Glomerular visceral epithelial cell (primary cell): ENCODE results near the gene FTO.
A peak's percentile ranks its signal among the peaks of the same experiment; 100 is the strongest.

Experiments
- DNase-seq: peaks from one replicate; pipeline ENCODE4 v3.0.0-alpha.2; 2016; ENCODE audit errors: extremely low spot score

The FTO gene

GRCh38 chr16:53711390-53711789 is 7.4 kb downstream of the FTO start:
- DNase-seq = no peak

- no peak for DNase-seq
Measured at GRCh38 chr16:53712065-53712464, 8.1 kb downstream of the FTO start.

DNA sequence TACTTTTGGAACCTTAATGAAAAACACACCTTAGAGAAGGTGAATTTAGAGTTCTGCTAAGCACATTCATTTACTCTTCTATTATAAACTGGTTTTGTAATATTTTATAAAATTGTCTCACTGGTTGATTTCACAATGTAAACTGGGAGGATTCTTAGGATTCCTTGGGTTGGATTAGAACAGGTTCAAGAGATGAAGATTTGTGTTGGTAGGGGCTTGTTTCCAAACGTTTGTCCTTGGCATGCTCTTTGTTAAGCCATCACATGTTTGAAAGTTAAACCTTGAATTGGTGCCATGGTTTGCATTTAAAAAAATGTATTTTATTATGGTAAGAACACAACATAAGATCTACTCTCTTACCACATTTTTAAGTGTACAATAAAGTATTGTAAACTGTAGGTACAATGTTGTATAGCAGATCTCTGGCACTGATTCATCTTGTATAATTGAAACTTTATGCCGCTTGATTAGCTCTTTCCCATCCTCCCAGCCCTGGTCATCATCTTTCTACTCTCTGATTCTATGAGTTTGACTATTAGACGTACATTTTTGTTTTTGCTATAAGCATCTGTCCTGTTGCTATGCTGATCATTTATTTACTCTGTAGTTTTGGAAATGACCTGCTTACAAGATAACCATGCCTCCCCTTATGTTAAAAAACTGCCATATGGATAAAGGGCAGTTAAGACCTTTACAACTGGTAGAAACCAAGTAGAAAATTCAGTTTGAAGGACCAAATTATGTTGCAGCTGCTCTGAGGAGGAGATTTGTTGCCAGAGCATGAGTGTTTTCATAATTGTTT is 9.6 kb downstream of the FTO start:
- DNase-seq = no peak

- DNase-seq = no peak
Measured at GRCh38 chr16:53714205-53715022, 10.5 kb downstream of the FTO start.

DNA sequence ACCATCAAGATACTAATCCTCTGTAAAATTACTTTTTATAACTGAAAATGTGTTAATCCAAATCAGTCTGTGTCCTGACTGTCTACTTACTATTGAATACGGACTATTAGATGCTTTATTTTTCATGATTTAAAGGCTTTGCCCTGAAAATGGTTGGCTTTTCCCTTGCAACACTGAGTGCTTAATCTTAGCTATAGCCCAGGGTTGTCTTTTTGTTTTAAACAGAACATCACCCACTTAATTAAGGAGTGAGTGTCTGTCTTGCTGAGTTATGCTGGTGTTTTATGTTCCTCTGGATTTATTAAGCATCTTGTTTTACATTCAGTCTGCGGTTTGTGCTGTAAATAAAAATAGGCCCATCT is 11.0 kb downstream of the FTO start:
- DNase-seq = no peak

GRCh38 chr16:53717577-53717976 is 13.6 kb downstream of the FTO start:
- DNase-seq = no peak

GRCh38 chr16:53721017-53721416 is 17.1 kb downstream of the FTO start:
- DNase-seq = no peak

GRCh38 chr16:53726625-53727024 is 22.7 kb downstream of the FTO start:
- DNase-seq = peak; percentile 65

- DNase-seq = no peak
Measured at GRCh38 chr16:53730693-53731092, 26.7 kb downstream of the FTO start.

DNA sequence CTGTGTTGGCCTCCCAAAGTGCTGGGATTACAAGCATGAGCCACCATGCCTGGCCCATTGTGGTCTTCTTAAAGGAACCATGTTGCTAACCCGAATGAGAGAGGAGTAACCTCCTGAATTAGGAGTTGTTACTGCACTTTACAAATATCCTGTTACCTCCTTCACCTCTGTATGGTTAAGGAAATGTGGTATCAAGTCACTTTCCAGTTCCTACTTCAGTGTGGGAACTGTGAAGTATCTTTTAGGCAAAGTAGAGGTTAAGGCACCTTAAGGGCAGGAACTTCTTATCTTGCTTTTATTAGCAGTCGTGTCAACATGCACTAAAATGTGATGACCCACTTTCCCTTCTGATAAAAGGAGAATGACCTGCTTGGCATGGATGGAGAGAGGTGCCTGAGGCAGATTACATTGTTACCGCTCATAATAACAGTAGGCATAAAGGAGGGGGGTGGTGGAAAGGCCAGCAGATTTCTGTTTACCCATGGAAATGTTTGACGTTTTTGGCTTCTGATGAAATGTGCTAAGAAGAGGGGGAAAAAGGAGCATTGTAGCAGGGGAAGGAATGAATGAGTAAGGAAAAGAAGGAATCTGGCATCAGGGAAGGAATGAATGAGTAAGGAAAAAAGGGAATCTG is 28.5 kb downstream of the FTO start:
- no peak for DNase-seq

DNA sequence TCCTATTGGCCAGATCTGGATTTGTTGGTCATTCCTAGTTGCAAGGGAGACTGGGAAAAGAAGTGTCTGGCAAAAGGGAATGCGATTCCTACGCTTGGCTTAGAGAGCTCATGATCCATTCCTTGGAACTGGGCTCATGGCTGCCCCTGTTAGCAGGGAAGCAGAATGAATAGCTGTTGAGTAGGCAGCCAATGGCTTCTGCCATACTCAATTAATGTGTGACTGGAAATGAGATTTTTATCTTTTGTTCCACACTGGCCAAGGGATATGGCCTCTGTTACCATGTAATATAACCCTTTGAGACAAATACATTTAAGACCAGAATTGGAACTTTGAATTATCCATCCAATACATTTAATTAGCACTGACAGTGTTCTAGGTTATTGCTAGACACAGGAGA is 31.0 kb downstream of the FTO start:
- DNase-seq = no peak

DNA sequence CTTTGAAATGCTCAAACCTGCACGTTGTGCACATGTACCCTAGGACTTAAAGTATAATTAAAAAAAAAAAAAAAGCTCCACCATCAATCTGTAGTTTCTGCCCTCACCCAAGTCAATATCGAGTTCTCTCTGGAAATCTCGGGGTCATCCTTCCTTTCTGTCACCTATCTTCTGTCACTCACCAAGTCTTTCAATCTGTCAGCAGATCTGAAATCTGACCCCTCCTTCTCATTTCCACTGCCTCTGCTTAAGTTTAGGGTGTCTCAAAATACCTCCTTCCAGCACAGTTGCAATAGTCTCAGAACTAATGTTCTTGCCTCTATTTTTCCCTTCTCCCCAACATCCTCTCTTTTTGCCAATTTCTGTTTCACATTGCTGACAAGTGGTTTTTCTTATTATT is 32.3 kb downstream of the FTO start:
- no peak for DNase-seq

DNA sequence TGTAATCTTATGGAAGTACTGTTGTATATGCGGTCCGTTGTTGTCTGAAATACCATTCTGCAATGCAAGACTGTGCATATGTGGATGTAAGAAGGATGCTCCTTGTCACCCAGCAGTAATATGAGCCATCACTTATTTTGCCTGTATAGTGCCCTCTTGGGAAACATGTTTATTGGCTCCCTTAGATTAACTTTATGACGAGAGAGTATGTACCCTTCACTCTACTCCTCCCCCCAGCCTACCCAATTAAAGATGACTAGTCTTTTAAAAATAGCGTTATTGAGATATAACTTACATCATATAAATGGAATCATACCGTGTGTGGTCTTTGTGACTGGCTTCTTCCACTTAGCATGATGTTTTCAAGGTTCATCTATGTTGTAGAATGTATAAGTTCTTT is 33.6 kb downstream of the FTO start:
- no peak for DNase-seq

DNA sequence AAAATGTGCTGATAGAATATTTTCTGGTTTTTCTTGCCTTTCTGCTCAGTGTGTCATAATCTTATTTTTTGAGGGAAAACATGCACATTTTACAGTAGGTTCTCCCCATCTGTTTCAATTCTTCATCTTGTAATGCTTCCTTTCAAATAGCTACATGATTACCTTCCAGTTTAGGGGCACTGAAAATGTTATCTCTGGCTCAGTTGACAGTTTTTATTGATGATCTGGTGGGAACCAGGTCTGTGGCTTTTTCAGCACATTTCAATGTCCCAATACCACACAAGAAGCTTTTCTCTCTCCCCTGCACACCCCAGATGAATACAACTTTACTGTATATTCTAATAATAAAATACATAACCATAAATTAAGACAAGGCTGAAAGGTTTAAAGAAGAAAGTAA is 36.5 kb downstream of the FTO start:
- DNase-seq = no peak

DNA sequence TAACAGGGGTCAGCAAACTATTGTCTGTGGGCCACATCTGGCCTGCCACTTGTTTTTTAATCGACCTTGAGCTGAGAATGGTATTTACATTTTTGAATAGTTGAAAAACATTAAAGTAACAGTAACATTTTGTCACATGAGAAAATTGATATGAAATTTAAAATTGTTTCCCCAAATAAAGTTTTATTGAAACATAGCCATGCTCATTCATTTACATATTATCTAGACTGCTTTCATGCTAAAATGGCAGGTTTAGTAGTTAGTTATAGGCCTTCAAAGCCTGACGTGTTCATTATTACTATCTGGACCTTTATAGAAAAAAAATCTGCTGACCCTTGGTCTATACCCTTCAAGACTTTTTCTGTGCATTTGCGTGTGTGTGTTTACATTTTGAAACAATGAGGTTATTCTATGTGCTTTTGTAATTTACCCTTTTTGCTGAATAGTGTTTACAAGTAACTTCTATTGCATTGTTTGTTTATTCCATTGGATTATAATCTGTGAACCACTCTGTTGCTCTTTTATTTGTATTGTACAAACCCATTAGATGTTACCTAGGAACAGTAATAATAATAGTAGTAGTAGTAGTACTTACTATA is 37.1 kb downstream of the FTO start:
- DNase-seq = no peak

DNA sequence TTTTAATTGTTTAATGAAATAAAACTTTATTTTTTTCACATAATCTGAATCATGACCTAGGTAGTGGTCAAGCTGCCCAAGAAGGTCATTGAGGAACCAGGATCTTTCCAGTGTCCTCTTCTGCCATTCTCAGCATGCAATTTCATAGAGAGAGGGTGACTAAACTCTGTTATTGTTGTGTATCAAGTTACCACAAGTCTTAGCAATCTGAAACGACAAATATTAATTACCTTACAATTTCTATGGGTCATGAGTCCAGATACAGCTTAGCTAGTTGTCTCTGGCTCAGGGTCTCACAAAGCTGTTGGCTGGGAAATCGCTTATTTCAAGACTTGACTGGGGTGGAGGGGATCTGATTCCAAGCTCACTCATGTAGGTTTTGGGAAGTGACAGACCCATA is 37.6 kb downstream of the FTO start:
- no peak for DNase-seq

- no peak for DNase-seq
Measured at GRCh38 chr16:53743149-53743566, 39.2 kb downstream of the FTO start.

GRCh38 chr16:53744449-53744848 is 40.5 kb downstream of the FTO start:
- no peak for DNase-seq

DNA sequence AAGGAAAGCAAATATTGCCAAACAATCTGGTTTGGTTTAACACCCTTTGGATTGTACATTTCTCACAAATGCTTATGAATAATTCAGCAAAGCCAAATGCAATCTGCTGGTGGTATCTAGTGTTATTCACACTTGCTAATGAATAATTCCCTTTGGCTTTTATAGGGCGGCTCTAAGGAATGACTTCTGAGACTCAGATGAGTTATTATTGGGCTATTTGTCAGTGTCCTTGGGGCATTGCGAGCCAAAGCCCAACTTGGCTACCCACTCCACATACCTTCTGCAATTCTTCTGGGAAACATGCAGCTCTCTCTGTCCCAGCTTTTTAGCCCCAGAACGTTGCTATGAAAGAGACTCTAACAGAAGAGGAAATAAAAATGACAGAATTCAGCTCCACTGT is 41.1 kb downstream of the FTO start:
- DNase-seq = peak; percentile 47

GRCh38 chr16:53745753-53746266 is 41.9 kb downstream of the FTO start:
- peak; percentile 83 for DNase-seq

- no peak for DNase-seq
Measured at GRCh38 chr16:53752560-53752959, 48.6 kb downstream of the FTO start.

- no peak for DNase-seq
Measured at GRCh38 chr16:53753431-53753830, 49.5 kb downstream of the FTO start.
